Neural progenitor cell (in vitro differentiated cells): Measurements from ENCODE around the gene DLGAP4.

Source experiments
- EZH2 ChIP-seq: fragments of 200-600 bp; sonication (generic); IDR thresholded peaks from 2 replicates; pipeline ENCODE4 v1.6.1; 2017; ENCODE audit warnings: antibody characterized with exemption, mild to moderate bottlenecking, moderate library complexity
- TF ChIP-seq, protein P1 (sequence below): fragments of 200-600 bp; sonication (generic); IDR thresholded peaks from 2 replicates; pipeline ENCODE4 v1.5.1; 2017; ENCODE audit warnings: antibody characterized with exemption, mild to moderate bottlenecking

DNA sequence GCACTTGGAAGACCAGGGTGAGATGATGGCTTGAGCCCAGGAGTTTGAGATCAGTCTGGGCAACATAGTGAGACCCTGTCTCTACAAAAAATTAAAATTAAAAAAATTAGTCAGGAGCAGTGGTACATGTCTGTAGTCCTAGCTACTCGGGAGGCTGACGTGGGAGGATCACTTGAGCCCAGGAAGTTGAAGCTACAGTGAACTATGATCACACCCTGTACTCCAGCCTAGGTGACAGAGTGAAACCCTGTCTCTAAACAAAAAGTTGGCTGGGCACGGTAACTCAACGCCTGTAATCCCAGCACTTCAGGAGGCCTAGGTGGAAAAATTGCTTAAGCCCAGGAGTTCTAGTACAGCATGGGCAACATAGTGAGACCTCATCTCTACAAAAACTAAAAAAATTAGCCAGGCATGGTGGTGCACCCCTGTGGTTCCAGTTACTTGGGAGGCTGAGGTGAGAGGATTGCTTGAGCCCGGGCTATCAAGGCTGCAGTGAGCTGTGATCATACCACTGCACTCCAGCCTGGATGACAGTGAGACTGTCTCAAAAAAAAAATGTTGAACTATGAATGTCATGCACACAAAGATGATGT lies 174.4 kb downstream of the DLGAP4 start:
- no peak for TF ChIP-seq EZH2
- TF ChIP-seq, protein P1, sequence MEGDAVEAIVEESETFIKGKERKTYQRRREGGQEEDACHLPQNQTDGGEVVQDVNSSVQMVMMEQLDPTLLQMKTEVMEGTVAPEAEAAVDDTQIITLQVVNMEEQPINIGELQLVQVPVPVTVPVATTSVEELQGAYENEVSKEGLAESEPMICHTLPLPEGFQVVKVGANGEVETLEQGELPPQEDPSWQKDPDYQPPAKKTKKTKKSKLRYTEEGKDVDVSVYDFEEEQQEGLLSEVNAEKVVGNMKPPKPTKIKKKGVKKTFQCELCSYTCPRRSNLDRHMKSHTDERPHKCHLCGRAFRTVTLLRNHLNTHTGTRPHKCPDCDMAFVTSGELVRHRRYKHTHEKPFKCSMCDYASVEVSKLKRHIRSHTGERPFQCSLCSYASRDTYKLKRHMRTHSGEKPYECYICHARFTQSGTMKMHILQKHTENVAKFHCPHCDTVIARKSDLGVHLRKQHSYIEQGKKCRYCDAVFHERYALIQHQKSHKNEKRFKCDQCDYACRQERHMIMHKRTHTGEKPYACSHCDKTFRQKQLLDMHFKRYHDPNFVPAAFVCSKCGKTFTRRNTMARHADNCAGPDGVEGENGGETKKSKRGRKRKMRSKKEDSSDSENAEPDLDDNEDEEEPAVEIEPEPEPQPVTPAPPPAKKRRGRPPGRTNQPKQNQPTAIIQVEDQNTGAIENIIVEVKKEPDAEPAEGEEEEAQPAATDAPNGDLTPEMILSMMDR: no peak
